ENCODE measurements around the gene SUCLG1.
"Not testable (repeated sequence)": the region's sequence is repeated elsewhere in the genome, so short reads cannot be mapped to it uniquely, and the experiment has no call there.

The SUCLG1 gene

DNA sequence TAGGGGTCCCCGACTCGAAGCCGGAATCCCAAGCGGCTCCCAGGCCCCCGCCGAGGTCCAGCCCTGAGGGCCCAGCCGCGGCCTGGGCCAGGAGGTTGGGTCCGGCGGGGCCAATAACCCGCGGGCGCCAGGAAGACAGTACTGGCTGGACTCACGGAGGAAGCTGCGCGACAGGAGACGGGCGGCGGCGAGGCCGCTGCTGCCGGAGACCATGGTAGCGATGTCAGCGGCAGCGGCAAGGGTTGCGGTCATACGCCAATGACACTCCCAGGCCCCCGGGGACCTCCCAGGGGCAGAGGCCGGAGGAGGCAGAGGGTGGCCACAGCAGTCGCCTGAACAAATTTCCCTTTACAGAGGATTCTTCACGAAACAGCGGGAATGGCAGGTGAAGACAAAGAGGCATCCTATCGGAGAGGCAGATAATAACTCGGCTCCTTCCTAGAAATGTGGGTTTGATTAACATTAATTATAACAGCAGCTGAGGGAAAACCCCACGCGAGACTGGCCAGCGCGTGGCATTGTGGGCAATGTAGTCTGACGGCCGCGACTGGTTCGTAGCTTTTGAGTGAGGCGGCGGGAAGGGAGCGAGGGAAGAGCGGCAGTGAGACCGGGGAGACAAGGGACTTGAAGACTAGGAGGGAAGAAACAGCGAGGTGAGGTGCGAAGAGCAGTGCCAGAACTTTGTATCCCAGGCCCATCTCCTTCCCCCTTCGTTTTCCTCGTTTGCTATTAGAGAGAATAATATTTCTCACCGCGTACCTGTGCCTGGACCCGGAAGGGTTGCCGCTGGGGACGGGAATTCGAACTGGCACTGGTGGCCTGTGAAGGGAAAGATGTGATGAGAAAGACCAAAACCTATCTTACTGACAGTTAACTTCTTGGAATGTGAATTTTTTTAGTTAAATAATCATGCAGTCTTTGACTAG, at the start of gene SUCLG1:
Gene SUCLG1 (minus strand): TSS at position 263 of the 926 bp plus-strand sequence. CDS start 11 bp downstream, at position 252.
- peak; percentile 86 for DNase-seq (ENCODE audit: low spot score)

DNA sequence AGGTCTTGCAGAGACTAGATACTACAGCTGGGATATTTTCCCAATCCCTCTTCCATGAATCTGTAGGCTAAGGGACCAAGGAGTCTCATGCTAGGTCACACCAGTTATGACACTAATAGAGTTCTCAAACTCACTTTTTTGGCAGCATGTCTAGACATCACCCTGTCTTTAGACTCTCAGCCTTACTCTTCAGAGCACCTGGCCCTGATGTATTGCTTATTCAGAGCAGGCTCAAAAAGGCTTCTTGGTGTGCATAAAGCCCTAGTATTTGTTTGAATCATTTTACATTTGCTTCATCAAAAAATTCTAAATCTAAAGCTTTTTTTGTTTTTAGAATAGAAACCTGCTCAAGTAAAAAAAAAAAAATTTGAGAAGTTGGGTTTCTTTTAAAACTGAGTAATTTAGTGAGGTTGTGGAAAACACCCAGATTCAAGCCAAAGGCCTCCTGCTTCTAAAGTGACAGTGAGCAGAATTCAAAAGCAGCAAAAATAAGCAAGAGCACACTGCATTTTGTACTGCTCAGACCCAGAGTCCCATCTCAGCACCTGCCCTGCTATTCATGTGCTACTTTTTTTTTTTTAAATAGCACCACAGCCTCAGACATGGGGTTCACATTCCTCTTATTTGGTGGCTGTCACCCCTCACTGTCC, 39.2 kb upstream of the SUCLG1 start:
- no peak for DNase-seq (ENCODE audit: low spot score)

DNA sequence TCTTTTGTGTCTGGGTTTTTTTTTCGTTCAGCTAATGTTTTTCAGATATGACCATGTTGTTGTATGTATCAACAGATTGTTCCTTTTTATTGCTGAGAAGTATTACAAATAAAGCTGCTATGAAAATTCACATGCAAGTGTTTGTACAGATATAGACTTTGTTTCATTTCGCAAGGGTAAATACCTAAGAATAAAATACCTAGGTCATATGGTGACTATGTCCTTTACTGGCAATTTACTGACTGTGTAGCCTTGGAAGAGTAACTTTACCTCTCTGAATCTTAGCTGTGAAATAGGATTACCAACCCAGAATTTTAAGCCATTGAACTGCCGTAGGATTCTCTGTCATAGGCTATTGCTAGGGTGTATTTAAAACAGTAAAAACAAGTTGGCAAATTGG, 38.2 kb upstream of the SUCLG1 start:
- no peak for DNase-seq (ENCODE audit: low spot score)

DNA sequence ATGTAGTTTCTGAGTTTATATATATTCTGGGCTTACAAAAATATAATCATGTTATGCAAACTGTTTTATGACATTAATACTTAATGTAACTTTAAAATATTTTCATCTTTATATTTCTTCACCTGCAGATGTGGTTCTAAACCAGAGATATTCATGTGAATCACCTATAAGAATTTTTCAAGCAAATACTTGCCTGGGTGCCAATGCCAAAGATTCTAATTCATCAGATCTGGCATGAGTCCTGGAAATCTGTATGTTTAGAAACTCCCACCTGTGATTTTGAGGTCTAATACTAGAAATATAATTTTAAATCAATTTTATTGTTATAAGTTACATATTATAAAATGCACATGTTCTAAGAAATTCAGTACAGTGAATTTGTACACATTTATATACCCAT, 37.3 kb upstream of the SUCLG1 start:
- DNase-seq (ENCODE audit: low spot score), result no peak

DNA sequence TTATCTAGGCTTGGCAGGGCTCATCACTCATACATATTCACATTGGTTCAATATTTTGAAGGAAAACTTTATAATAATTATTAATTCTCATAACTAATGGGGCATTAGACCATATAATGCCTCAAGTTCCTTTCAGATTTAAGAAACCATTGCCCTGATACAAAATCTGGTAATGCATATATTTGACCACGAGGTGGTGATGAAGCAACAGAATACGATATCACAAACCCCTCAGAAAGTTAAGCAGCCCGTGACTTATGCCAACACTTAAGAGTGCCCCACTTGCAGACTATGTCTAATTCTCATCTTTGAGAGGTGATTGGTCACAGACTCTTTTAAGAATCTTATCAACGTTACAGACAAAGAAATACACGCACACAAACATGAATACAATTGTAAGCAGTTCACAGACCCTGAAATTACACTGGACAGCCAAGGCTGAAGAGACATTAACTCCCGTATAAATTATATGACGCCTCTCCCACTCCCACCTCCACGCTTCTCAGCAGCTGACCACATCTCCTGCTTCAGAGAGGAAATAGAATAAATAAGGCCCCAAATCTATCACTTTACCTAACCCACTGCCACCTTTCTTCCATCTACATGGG, 36.6 kb upstream of the SUCLG1 start:
- DNase-seq (ENCODE audit: low spot score), result no peak

DNA sequence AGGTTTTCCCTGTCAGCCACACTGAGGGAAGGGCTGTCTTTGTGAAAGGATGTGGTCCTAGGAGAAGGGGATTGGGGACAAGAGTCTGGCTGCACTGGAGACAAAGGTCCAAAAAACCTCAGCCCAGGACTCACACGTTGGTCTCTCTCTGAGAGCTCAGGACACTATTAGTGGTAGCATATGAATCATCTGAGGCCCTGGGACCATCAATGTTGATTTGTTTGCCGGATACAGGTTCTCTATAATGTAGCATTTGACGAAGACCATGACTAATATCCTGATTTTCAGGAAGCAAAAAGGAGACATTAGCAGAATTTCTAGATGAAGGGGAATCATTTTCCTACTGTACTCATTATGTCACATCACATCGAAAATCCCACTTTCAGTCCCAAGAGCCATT, 35.0 kb upstream of the SUCLG1 start:
- no peak for DNase-seq (ENCODE audit: low spot score)

DNA sequence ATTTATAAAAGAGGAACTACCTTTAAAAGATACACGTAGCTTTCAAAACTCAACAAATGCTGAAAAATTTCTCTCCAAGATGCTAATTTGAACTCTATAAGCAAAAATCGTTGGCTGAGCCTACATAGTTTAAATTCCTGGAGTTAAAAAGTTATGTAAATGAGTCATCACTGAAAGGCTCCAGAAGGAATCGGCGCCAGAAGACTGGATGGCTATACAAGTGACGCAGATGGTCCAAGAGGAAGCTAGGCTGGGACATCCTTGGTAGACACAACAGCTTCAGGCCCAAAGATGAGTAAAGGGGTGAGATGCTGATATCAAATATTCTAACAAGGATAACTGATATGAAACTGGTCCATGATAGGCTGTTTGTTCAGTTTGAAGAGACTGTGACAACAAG, 34.4 kb upstream of the SUCLG1 start:
- DNase-seq (ENCODE audit: low spot score), result no peak

DNA sequence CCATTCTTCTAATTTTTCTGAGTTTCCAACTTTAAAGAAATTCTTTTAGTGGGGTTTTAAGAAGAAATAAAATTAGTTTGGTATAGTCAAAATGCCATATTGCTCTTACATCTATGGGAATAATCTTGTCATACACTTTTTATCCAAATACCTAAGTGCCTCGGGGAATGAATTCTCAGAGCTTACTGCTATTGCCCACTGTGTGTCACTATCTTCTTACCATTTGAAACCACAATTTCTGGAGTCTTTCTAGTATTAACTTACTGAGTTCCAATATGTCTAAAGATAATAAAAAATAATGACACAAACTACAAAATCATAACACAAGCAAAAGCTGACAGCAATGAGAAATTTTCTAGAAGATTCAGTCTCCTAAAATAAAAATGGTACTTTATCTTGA, 33.5 kb upstream of the SUCLG1 start:
- DNase-seq (ENCODE audit: low spot score), result no peak

DNA sequence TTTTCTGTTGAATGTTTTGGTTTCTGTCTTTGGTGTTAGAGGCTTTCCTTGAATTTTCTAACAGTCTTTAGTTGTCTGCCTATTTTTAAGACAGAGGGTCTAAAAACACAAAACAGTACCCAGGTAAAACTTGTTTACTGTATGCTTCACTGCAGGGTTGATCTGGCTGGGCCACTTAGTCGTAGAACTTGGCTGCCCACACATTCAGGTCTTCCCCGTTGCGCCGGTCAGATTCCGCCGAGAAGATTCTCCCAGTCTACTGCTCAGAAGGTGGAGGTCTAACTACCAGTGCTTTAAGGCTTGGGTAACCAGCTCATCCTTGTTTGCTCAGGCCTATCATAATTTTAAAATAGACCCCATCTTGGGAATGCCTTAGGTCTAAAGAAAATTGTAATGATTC, 32.7 kb upstream of the SUCLG1 start:
- DNase-seq (ENCODE audit: low spot score), result no peak

DNA sequence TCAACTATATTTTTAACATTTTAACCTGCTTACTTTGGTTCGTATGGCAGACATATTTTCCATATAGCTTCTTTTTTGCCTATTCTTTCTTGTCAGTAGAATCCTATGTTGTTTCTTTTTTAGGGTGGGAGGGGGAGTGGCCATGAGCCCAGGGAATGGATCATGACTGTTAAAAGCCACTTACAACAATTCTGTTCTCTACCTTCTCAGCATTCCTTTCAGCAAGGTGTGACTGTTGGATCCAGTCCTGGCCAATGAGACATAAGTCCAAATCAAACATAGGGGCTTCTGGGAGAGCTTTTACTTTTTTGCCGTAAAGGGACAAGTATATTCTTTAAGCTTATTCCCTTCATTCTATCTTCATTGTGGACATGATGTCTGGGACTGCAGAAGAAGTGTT, 32.2 kb upstream of the SUCLG1 start:
- no peak for DNase-seq (ENCODE audit: low spot score)

DNA sequence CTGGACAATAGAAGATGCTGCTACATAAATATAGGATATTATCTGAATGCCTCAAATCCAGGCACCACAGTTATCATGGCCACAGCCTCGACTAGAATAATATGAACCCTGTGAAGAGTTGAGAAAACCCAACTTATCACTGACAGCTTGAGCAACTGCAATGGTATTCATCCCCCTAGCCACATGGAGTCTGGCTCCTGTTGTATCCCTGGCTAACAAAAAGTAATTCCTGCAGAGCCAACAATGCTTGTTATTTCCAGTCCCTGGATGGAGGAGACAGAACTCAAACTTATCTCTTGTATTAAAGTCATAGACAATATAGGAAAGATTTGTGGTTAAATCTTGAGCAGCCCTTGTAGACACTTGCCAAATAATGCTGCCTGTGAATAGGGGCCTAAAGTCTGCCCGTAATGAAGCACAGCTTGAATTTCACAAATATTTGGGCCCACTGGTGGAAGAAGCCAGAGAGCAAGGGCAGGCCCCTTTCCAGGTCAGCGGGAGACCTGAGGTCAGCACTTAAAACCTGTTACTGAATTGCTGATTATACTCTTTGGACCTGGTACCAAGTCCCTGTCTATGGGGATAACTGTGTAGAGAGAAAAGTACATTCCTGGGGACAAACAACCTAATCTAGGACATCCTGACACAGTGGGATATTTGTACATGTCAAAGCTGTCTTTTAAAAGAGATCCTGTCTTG, 28.4 kb upstream of the SUCLG1 start:
- DNase-seq (ENCODE audit: low spot score), result no peak

DNA sequence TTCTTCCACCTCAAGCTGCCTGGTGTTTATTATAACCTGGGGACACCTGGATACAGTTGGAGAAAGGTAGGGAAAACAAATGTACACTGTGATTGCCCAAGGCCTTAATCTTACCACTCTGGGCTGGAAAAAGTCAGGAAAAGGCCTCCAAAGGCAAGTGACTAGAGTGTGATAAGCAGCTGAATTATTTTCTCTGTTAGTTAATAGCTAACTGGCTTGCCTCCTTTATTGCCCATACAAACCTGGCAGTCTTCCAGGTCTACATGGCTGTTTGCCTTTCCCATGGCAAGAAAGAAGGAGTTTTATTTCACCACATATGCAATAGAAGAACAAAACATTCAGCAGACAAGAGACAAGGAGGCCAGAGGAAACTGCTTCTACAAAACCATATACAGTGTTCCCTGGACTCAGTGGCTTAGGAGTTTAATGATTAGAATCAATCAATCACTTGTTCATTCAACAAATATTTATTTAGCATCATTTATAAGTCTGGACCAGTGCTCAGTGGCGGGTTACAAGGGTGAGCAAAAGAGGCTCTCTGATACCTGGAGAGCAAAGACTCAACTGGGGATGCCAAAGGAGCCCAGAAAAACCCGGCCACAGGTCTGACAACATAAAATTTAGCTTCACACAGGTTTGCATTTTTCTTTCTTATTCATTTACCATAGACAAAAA, 27.5 kb upstream of the SUCLG1 start:
- no peak for DNase-seq (ENCODE audit: low spot score)

DNA sequence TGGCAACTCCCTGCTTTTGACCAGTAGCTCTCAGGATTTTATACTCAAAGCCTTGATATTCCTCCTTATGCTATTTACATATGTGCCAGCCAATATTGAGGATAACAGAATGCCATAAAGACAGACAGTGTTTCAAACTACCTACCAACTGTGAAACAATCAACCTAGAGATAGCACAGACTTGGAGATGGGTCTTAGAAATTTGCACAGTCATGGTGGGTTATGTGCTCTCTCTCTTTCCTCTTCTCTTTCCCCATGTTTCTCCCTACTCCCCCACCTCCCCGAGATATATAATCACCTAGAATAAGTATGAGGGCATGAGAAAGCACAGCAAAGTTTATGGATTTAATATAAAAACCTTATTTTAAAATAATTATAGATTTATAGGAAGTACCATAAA, 24.2 kb upstream of the SUCLG1 start:
- DNase-seq (ENCODE audit: low spot score), result no peak

DNA sequence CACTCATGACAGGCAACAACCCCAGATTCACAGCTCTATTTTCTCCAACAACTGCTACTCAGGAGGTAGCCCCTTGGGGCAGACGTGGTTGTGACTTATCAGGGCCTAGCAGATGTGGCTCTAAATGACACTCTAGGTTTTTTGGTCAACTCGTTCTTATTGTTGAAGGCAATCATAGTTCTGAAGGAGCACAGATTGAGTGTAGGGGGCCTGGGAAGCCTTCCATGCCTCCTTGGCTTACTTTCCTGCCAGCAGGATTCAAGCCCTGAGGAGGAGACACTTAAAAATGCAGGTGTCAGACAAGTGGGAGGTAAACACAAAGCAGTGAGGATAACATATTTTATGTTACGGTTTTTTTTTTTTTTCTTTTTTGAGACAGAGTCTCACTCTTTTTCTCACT, 23.5 kb upstream of the SUCLG1 start:
- DNase-seq (ENCODE audit: low spot score), result no peak

DNA sequence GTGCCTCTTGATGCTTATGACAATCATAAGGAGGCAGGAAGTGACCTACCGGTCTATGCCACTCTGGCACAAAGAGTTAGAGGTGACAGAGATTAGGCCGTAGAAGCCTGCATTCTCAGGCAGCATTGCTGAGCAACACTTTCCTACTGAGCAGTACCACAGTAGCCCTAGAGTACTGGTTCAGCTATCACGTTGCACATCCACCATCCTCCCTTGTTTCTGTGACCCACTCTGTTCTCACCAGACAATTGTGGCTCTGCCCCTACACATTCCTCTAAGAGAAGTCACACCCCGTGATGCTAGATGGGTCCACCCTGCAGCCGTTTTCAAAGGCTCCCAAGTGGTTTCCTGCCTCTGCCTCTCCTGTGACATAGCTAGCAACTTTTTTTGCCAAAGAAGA, 22.6 kb upstream of the SUCLG1 start:
- no peak for DNase-seq (ENCODE audit: low spot score)

DNA sequence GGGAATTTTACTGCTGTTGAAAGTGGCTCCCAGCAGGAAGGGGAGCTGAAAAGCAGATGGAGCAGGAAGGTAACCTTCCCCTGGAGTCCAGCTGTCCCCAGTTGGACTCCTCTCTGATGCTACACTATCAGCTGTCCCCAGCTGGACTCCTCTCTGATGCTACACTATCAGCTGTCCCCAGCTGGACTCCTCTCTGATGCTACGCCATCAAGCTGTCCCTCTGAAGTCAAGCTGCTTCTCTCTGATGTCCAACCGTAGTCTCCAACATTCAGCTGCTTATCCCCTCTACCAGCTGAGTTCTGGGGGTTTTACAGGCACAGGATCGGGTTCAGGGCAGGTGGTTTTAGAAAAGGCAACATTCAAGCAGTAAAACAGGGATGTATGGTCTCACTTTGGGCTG, 19.8 kb upstream of the SUCLG1 start:
- DNase-seq (ENCODE audit: low spot score), result no peak

DNA sequence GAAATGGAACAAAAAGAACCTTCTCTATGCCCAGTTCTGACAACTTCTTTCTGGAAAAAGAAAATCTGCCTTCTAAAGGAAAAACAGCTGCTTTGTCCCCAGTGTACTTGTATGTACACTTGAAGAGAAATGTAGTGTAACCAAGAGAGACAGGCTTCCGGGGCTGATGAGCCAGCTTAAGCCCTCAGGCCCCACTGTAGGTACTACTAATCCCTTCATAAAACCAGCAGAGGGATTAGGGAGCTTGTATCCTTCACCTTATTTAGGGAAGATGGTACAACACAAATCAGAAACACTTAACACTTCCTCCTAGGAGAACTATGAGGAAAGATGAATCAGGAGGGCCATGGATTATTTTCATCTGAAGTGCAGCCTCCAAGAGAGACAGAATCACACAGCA, 18.8 kb upstream of the SUCLG1 start:
- no peak for DNase-seq (ENCODE audit: low spot score)

DNA sequence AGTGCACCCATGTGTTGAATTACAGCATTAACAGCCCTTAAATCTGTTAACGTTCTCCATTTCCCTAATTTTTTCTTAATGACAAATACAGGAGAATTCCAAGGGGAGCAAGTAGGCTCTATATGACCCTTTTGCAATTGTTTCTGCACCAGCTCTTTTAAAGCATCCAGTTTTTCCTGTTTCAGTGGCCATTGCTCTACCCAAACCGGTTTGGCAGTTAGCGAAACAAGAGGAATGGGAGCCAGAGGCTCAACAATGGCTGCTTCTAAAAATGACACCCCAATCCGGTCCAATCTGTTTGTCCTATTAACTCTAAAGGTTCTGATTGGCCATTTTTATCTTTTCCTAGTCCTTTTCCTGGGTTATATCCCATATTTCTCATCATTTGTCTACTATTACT, 15.1 kb upstream of the SUCLG1 start:
- no peak for DNase-seq (ENCODE audit: low spot score)

DNA sequence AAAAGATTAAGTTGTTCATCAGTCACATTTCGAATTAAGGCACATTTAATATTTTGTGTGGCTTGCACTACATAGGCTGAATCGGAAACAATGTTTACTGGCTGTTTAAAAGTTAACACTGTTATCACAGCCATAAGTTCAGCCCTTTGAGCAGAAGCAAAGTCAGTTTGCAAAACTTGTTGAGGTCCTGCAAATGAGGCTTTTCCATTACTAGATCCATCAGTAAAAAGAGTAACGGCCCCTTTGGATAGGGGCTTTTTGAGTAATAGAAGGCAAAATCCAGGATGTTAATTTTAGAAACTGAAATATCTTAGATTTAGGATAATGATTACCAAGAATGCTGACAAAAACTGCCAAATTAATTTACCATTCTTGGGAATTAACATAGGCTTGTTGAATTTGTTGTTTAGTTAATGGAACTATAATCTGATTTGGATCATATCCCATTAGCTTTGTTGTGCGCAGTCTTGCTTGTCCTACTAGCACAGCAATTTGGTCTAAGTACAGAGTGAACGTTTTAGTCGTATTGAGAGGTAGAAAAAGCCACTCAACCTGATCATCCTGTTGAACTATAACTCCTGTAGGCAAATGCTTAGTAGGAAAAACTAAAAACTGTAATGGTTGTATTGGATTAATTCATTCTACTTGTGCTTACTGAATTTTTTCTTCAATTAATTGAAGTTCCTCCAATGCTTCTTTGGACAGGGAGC, 13.9 kb upstream of the SUCLG1 start:
- DNase-seq (ENCODE audit: low spot score), result no peak

DNA sequence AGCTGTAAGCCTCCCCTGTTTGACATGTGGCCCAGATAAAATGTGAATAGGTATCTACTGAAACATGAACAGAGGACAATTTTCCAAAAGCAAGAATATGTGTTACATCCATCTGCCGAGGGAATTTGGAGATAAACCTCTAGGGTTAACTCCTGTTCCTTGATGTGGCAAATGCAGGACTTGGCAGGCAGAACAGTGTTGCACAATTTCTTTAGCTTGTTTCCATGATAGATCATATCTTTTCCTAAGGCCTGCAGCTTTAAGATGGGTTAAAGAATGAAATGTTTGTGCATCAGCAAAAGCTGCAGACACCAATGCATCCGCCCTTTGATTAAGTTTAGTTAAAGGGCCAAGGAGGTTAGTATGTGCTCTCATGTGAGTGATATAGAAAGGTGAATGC, 13.3 kb upstream of the SUCLG1 start:
- DNase-seq (ENCODE audit: low spot score), result not testable (repeated sequence)

DNA sequence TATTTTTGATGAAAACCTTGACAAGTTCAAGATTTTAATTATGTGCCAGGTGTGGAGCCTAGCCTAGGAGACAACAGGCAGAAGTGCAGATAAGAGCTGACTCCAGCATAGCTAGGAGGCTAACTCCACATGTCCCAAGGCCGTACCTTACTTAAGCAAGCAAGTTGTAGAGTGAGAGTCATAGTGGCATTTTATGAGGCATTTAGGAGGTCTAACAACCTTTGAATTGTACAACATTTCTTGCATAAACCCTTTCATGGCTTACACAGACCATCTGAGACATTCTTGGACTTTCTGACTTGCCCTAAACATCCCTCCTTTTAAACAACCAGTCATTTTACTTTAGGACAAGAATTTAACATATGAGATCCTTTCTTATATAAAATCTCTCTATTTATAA, 8.3 kb upstream of the SUCLG1 start:
- no peak for DNase-seq (ENCODE audit: low spot score)
